HepG2 (cell line): ENCODE data around the gene PPCDC. TPM values are rescaled to one million over a fixed set of nuclear protein-coding genes. Genes with fewer than 3 reads are reported as not detected.

Experiments used
- CC2D1A ChIP-seq: sonication (generic); formaldehyde crosslinking; IDR thresholded peaks from 2 replicates; pipeline ENCODE4 v1.8.1; 2023; ENCODE audit warnings: mild to moderate bottlenecking, missing genetic modification reagents
- FOXJ3 ChIP-seq: sonication (generic); formaldehyde crosslinking; IDR thresholded peaks from 2 replicates; pipeline ENCODE4 v1.4.0; 2020; ENCODE audit warnings: missing genetic modification reagents, mild to moderate bottlenecking, borderline replicate concordance
- GZF1 ChIP-seq: sonication (generic); formaldehyde crosslinking; IDR thresholded peaks from 2 replicates; pipeline ENCODE4 v1.5.1; 2020; ENCODE audit warnings: mild to moderate bottlenecking, missing genetic modification reagents
- NR2F1 ChIP-seq, 2 experiments: fragments of 450-650 bp in 1 of 2; formaldehyde crosslinking in 1 of 2; IDR thresholded peaks; 2 replicates each; pipeline versions ENCODE4 v1.5.0 to v1.6.1; 2016 to 2020; ENCODE audit warnings: mild to moderate bottlenecking in 1 of 2, missing compliant biosample characterization in 1 of 2, missing genetic modification reagents in 1 of 2, moderate library complexity in 1 of 2
- RELA ChIP-seq: sonication (generic); formaldehyde crosslinking; IDR thresholded peaks from 2 replicates; pipeline ENCODE4 v1.4.0; 2020; ENCODE audit warnings: missing genetic modification reagents
- SATB2 ChIP-seq: sonication (generic); formaldehyde crosslinking; IDR thresholded peaks from 2 replicates; pipeline ENCODE4 v1.5.0; 2020; ENCODE audit warnings: missing genetic modification reagents
- SP140L ChIP-seq: sonication (generic); formaldehyde crosslinking; IDR thresholded peaks from 2 replicates; pipeline ENCODE4 v1.4.0; 2020; ENCODE audit warnings: missing genetic modification reagents, borderline replicate concordance
- ZBTB1 ChIP-seq: sonication (generic); formaldehyde crosslinking; IDR thresholded peaks from 2 replicates; pipeline ENCODE4 v1.4.0; 2020; ENCODE audit warnings: missing genetic modification reagents, borderline replicate concordance
- ZNF205 ChIP-seq: IDR thresholded peaks from 2 replicates; pipeline ENCODE4 v1.6.1; 2018; ENCODE audit warnings: missing biosample characterization, missing genetic modification reagents
- ZNF543 ChIP-seq: sonication (generic); formaldehyde crosslinking; IDR thresholded peaks from 2 replicates; pipeline ENCODE4 v1.4.0; 2020; ENCODE audit warnings: mild to moderate bottlenecking, missing genetic modification reagents
- ZNF547 ChIP-seq: sonication (generic); formaldehyde crosslinking; IDR thresholded peaks from 2 replicates; pipeline ENCODE4 v1.5.1; 2020; ENCODE audit warnings: mild to moderate bottlenecking, missing genetic modification reagents
- ZNF737 ChIP-seq: sonication (generic); formaldehyde crosslinking; IDR thresholded peaks from 2 replicates; pipeline ENCODE4 v1.5.0; 2020; ENCODE audit warnings: missing genetic modification reagents, mild to moderate bottlenecking, borderline replicate concordance
- polyA plus RNA-seq, 8 experiments: library from polyadenylated mRNA; depleted of rRNA in 3 of 8; stranded (reverse) in 7 of 8; unstranded in 1 of 8; fragments of >200 nt; fragmentation: Illumina TruSeq in 4 of 8; extraction: Trizol in 4 of 8; gene quantifications; 2 replicates each; pipeline versions ENCODE4 v1.2.1 to v1.2.3, GENCODE V29; 2011 to 2016; ENCODE audit warnings: low read depth in 4 of 8, missing spikeins in 1 of 8, mixed read lengths in 1 of 8; ENCODE audit not compliant: insufficient read depth in 1 of 8
- total RNA-seq, 5 experiments: library from RNA; depleted of rRNA; stranded (reverse); fragments of >200 nt; fragmentation: Illumina TruSeq; extraction: Trizol; gene quantifications; 2 replicates each; pipeline ENCODE4 v1.2.3, GENCODE V29; 2016; ENCODE audit warnings: low read depth in 1 of 5
- TF ChIP-seq, protein P1 (sequence below): IDR thresholded peaks from 2 replicates; pipeline ENCODE4 v1.6.1; 2012; ENCODE audit warnings: low read depth, low read length, improper control_type of control experiment
- TF ChIP-seq, protein P2 (sequence below), 2 experiments: sonication (generic) in 1 of 2; formaldehyde crosslinking in 1 of 2; IDR thresholded peaks; 2 replicates each; pipeline versions ENCODE4 v1.4.0 to v1.6.1; 2016 to 2020; ENCODE audit warnings: borderline replicate concordance in 1 of 2, low read depth in 1 of 2, mild to moderate bottlenecking in 1 of 2, missing genetic modification reagents in 1 of 2
- TF ChIP-seq, protein P3 (sequence below): sonication (generic); formaldehyde crosslinking; IDR thresholded peaks from 2 replicates; pipeline ENCODE4 v1.4.0; 2020; ENCODE audit warnings: mild to moderate bottlenecking, missing genetic modification reagents
- TF ChIP-seq, protein P4 (sequence below): sonication (generic); formaldehyde crosslinking; IDR thresholded peaks from 2 replicates; pipeline ENCODE4 v1.4.0; 2020; ENCODE audit warnings: missing genetic modification reagents
- TF ChIP-seq, protein P5 (sequence below): sonication (generic); formaldehyde crosslinking; IDR thresholded peaks from 2 replicates; pipeline ENCODE4 v1.5.1; 2020; ENCODE audit warnings: mild to moderate bottlenecking, missing genetic modification reagents, moderate library complexity
- TF ChIP-seq, protein P6 (sequence below): IDR thresholded peaks from 2 replicates; pipeline ENCODE4 v1.6.1; 2012; ENCODE audit warnings: inconsistent platforms

The PPCDC gene
- total and polyA plus RNA-seq, 2 of the 13 experiments (the other 11 are each of a cell fraction or from before 2014, with no cell fraction given) = 12.3 to 12.8 TPM

DNA sequence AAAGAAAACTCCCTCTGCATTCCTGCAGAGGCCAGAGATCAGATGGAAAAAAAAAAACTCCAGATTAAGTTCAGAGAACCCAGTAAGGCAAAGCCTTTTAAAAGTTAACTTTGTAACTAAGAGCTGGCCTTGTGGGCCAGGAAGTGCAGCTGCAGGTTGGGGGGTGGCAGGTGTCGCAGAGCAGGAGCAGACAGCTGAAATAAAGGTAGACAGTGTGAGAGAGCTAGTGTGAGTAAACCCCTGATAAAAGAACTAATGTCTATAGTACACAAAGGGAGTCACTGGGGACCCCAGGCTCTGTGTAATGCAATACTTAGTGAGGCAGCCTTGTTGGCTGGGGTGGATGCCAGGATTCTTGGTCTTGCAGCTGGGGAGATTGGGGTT, 42.1 kb downstream of the PPCDC start (continued):
- TF ChIP-seq, protein P1, sequence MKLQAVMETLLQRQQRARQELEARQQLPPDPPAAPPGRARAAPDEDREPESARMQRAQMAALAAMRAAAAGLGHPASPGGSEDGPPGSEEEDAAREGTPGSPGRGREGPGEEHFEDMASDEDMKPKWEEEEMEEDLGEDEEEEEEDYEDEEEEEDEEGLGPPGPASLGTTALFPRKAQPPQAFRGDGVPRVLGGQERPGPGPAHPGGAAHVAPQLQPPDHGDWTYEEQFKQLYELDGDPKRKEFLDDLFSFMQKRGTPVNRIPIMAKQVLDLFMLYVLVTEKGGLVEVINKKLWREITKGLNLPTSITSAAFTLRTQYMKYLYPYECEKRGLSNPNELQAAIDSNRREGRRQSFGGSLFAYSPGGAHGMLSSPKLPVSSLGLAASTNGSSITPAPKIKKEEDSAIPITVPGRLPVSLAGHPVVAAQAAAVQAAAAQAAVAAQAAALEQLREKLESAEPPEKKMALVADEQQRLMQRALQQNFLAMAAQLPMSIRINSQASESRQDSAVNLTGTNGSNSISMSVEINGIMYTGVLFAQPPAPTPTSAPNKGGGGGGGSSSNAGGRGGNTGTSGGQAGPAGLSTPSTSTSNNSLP = no peak
- TF ChIP-seq RELA (CRISPR knock-in tag) = no peak
- TF ChIP-seq, protein P2, sequence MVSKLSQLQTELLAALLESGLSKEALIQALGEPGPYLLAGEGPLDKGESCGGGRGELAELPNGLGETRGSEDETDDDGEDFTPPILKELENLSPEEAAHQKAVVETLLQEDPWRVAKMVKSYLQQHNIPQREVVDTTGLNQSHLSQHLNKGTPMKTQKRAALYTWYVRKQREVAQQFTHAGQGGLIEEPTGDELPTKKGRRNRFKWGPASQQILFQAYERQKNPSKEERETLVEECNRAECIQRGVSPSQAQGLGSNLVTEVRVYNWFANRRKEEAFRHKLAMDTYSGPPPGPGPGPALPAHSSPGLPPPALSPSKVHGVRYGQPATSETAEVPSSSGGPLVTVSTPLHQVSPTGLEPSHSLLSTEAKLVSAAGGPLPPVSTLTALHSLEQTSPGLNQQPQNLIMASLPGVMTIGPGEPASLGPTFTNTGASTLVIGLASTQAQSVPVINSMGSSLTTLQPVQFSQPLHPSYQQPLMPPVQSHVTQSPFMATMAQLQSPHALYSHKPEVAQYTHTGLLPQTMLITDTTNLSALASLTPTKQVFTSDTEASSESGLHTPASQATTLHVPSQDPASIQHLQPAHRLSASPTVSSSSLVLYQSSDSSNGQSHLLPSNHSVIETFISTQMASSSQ (IDR thresholded peaks at IDR 0.05; ENCODE audit: low read depth) = no peak
- TF ChIP-seq, protein P2 (CRISPR knock-in tag; IDR thresholded peaks at IDR 0.05; ENCODE audit: borderline replicate concordance) = no peak; the same call in 1 of the 2 replicates
- no peak for TF ChIP-seq ZNF543 (CRISPR knock-in tag)
- TF ChIP-seq, protein P3, sequence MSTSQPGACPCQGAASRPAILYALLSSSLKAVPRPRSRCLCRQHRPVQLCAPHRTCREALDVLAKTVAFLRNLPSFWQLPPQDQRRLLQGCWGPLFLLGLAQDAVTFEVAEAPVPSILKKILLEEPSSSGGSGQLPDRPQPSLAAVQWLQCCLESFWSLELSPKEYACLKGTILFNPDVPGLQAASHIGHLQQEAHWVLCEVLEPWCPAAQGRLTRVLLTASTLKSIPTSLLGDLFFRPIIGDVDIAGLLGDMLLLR (CRISPR knock-in tag) = no peak
- TF ChIP-seq, protein P4, sequence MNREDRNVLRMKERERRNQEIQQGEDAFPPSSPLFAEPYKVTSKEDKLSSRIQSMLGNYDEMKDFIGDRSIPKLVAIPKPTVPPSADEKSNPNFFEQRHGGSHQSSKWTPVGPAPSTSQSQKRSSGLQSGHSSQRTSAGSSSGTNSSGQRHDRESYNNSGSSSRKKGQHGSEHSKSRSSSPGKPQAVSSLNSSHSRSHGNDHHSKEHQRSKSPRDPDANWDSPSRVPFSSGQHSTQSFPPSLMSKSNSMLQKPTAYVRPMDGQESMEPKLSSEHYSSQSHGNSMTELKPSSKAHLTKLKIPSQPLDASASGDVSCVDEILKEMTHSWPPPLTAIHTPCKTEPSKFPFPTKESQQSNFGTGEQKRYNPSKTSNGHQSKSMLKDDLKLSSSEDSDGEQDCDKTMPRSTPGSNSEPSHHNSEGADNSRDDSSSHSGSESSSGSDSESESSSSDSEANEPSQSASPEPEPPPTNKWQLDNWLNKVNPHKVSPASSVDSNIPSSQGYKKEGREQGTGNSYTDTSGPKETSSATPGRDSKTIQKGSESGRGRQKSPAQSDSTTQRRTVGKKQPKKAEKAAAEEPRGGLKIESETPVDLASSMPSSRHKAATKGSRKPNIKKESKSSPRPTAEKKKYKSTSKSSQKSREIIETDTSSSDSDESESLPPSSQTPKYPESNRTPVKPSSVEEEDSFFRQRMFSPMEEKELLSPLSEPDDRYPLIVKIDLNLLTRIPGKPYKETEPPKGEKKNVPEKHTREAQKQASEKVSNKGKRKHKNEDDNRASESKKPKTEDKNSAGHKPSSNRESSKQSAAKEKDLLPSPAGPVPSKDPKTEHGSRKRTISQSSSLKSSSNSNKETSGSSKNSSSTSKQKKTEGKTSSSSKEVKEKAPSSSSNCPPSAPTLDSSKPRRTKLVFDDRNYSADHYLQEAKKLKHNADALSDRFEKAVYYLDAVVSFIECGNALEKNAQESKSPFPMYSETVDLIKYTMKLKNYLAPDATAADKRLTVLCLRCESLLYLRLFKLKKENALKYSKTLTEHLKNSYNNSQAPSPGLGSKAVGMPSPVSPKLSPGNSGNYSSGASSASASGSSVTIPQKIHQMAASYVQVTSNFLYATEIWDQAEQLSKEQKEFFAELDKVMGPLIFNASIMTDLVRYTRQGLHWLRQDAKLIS (CRISPR knock-in tag) = no peak
- no peak for TF ChIP-seq ZNF547
- TF ChIP-seq, protein P5, sequence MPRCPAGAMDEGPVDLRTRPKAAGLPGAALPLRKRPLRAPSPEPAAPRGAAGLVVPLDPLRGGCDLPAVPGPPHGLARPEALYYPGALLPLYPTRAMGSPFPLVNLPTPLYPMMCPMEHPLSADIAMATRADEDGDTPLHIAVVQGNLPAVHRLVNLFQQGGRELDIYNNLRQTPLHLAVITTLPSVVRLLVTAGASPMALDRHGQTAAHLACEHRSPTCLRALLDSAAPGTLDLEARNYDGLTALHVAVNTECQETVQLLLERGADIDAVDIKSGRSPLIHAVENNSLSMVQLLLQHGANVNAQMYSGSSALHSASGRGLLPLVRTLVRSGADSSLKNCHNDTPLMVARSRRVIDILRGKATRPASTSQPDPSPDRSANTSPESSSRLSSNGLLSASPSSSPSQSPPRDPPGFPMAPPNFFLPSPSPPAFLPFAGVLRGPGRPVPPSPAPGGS (CRISPR knock-in tag) = no peak
- TF ChIP-seq ZNF205 (CRISPR knock-in tag) = 0 out of 2 replicates have a peak, but pooled peaks have one; percentile 20
- TF ChIP-seq, protein P6, sequence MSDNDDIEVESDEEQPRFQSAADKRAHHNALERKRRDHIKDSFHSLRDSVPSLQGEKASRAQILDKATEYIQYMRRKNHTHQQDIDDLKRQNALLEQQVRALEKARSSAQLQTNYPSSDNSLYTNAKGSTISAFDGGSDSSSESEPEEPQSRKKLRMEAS = peak; percentile 48; the same call in 1 of the 2 replicates
- no peak for TF ChIP-seq SATB2 (CRISPR knock-in tag)
- TF ChIP-seq GZF1 (CRISPR knock-in tag) = no peak
- peak in 1 of 2 experiments; percentile 25; a peak in 1 of 4 replicates for TF ChIP-seq NR2F1 (CRISPR knock-in tag; IDR thresholded peaks at IDR 0.05)
- no peak for TF ChIP-seq ZNF737
- peak; percentile 22; the same call in 1 of the 2 replicates for TF ChIP-seq FOXJ3
- TF ChIP-seq SP140L (CRISPR knock-in tag) = no peak
- TF ChIP-seq ZBTB1 = no peak
- TF ChIP-seq CC2D1A = no peak
